ENCODE data around the gene C16orf95.
A peak's percentile ranks its signal among the peaks of the same experiment; 100 is the strongest.

The C16orf95 gene

GRCh38 chr16:87335625-87336433, 18.6 kb upstream of the C16orf95 start:
- Histone ChIP-seq H3K4me1 (ENCODE audit: insufficient read depth, poor library complexity, severe bottlenecking) (no peaks in the 10 kb centered on the region), H3K27ac (ENCODE audit: poor library complexity, severe bottlenecking) (no peak overlapping the region), H3K27me3 (ENCODE audit: insufficient read depth, poor library complexity, severe bottlenecking) (no peaks in the 10 kb centered on the region), H3K9me3 (ENCODE audit: severe bottlenecking) (no peaks in the 10 kb centered on the region), H3K36me3 (ENCODE audit: low read depth) (peaks cover 39% of the 10 kb centered on the region), H3K4me3 (ENCODE audit: severe bottlenecking) (no peak overlapping the region)
- ATAC-seq (ENCODE audit: low read depth) (no peak), DNase-seq (ENCODE audit: low spot score) (no peak)
- no peak for TF ChIP-seq CTCF (IDR thresholded peaks at IDR 0.05; ENCODE audit: poor library complexity, severe bottlenecking)

- H3K9me3 ChIP-seq (ENCODE audit: severe bottlenecking) = no peaks in the 10 kb centered on the region
- H3K27ac ChIP-seq (ENCODE audit: poor library complexity, severe bottlenecking) = no peak overlapping the region
- DNase-seq (ENCODE audit: low spot score) (no peak), ATAC-seq (ENCODE audit: low read depth) (no peak)
- H3K36me3 ChIP-seq (ENCODE audit: low read depth) = peaks cover 38% of the 10 kb centered on the region
- H3K4me1 ChIP-seq (ENCODE audit: insufficient read depth, poor library complexity, severe bottlenecking) = no peaks in the 10 kb centered on the region
- H3K4me3 ChIP-seq (ENCODE audit: severe bottlenecking) = no peak overlapping the region
- TF ChIP-seq CTCF (IDR thresholded peaks at IDR 0.05; ENCODE audit: poor library complexity, severe bottlenecking) = no peak
- H3K27me3 ChIP-seq (ENCODE audit: insufficient read depth, poor library complexity, severe bottlenecking) = no peaks in the 10 kb centered on the region
Measured at GRCh38 chr16:87334651-87335624, 17.7 kb upstream of the C16orf95 start.

GRCh38 chr16:87333581-87334331, 16.6 kb upstream of the C16orf95 start:
- H3K27me3 ChIP-seq (ENCODE audit: insufficient read depth, poor library complexity, severe bottlenecking) = no peaks in the 10 kb centered on the region
- H3K27ac ChIP-seq (ENCODE audit: poor library complexity, severe bottlenecking) = no peak overlapping the region
- TF ChIP-seq CTCF (IDR thresholded peaks at IDR 0.05; ENCODE audit: poor library complexity, severe bottlenecking) = no peak
- DNase-seq (ENCODE audit: low spot score) = no peak
- H3K4me1 ChIP-seq (ENCODE audit: insufficient read depth, poor library complexity, severe bottlenecking) = no peaks in the 10 kb centered on the region
- no peak for ATAC-seq (ENCODE audit: low read depth)
- no peaks in the 10 kb centered on the region for H3K9me3 ChIP-seq (ENCODE audit: severe bottlenecking)
- H3K36me3 ChIP-seq (ENCODE audit: low read depth) = peaks cover 34% of the 10 kb centered on the region
- H3K4me3 ChIP-seq (ENCODE audit: severe bottlenecking) = no peak overlapping the region

GRCh38 chr16:87333101-87333500, 15.9 kb upstream of the C16orf95 start:
- H3K4me1 ChIP-seq (ENCODE audit: insufficient read depth, poor library complexity, severe bottlenecking) = no peaks in the 10 kb centered on the region
- peaks cover 34% of the 10 kb centered on the region for H3K36me3 ChIP-seq (ENCODE audit: low read depth)
- no peak overlapping the region for H3K27ac ChIP-seq (ENCODE audit: poor library complexity, severe bottlenecking)
- H3K27me3 ChIP-seq (ENCODE audit: insufficient read depth, poor library complexity, severe bottlenecking) = no peaks in the 10 kb centered on the region
- no peak overlapping the region for H3K4me3 ChIP-seq (ENCODE audit: severe bottlenecking)
- ATAC-seq (ENCODE audit: low read depth) (no peak), DNase-seq (ENCODE audit: low spot score) (peak; percentile 48)
- no peak for TF ChIP-seq CTCF (IDR thresholded peaks at IDR 0.05; ENCODE audit: poor library complexity, severe bottlenecking)
- no peaks in the 10 kb centered on the region for H3K9me3 ChIP-seq (ENCODE audit: severe bottlenecking)

Measured in RWPE2 (cell line).